HEK293 (cell line): ENCODE measurements around the gene HBEGF.
A peak's percentile ranks its signal among the peaks of the same experiment; 100 is the strongest.

Experiments
- CTCF ChIA-PET: fragments of 350-600 bp; formaldehyde crosslinking; extraction: SDS; loops from one replicate; lab custom pipeline; 2021; ENCODE audit warnings: antibody characterized with exemption; lab: Yijun Ruan, JAX
- POLR2A ChIA-PET: fragments of 300-600 bp; formaldehyde crosslinking; extraction: SDS; loops from one replicate; lab custom pipeline; 2020; ENCODE audit warnings: antibody characterized with exemption, inconsistent platforms; lab: Yijun Ruan, JAX
- H3K27ac ChIP-seq: fragments of 200-500 bp; sonication (Bioruptor generic); 2 replicates; pipeline ENCODE4 v1.5.1; 2014; ENCODE audit warnings: low read depth, low read length, control low read depth, inconsistent platforms; ENCODE audit errors: extremely low read depth
- H3K36me3 ChIP-seq, 2 experiments: fragments of 200-500 bp in 1 of 2; sonication (Bioruptor generic) in 1 of 2; 1 replicate in 1 of 2; 2 replicates in 1 of 2; pipeline ENCODE4 v1.5.1; 2014 to 2017; ENCODE audit warnings: inconsistent platforms in 2 of 2, low read length in 2 of 2; ENCODE audit not compliant: control insufficient read depth in 2 of 2, insufficient read depth in 1 of 2
- H3K4me1 ChIP-seq: fragments of 200-500 bp; sonication (Bioruptor generic); 2 replicates; pipeline ENCODE4 v1.5.1; 2014; ENCODE audit warnings: mild to moderate bottlenecking, low read length, inconsistent platforms; ENCODE audit not compliant: control insufficient read depth, insufficient read depth
- H3K4me3 ChIP-seq: 2 replicates; pipeline ENCODE4 v1.5.1; 2011; ENCODE audit warnings: low read depth, mild to moderate bottlenecking, control low read depth, low read length, moderate library complexity
- H3K9me3 ChIP-seq: fragments of 200-500 bp; sonication (Bioruptor generic); 2 replicates; pipeline ENCODE4 v1.5.1; 2014; ENCODE audit warnings: low read depth, low read length, inconsistent platforms; ENCODE audit not compliant: control insufficient read depth, insufficient read depth
- SP2 ChIP-seq: fragments of 450-650 bp; formaldehyde crosslinking; IDR thresholded peaks from 2 replicates; pipeline ENCODE4 v1.5.1; 2016; ENCODE audit warnings: missing biosample characterization, missing genetic modification characterization
- SP3 ChIP-seq: fragments of 450-650 bp; formaldehyde crosslinking; IDR thresholded peaks from 2 replicates; pipeline ENCODE4 v1.5.1; 2016; ENCODE audit warnings: missing biosample characterization, missing genetic modification characterization
- ZBTB49 ChIP-seq: fragments of 450-650 bp; formaldehyde crosslinking; IDR thresholded peaks from 2 replicates; pipeline ENCODE4 v1.5.1; 2016; ENCODE audit warnings: missing biosample characterization, missing genetic modification characterization, low read depth
- ZNF292 ChIP-seq: fragments of 450-650 bp; formaldehyde crosslinking; IDR thresholded peaks from 2 replicates; pipeline ENCODE4 v1.5.1; 2016; ENCODE audit warnings: low read depth, missing biosample characterization, missing genetic modification characterization, borderline replicate concordance
- ZNF311 ChIP-seq: fragments of 450-650 bp; formaldehyde crosslinking; IDR thresholded peaks from 2 replicates; pipeline ENCODE4 v1.5.1; 2017; ENCODE audit warnings: missing biosample characterization, missing genetic modification characterization, borderline replicate concordance
- ZNF335 ChIP-seq: fragments of 450-650 bp; formaldehyde crosslinking; conservative IDR thresholded peaks from 2 replicates; pipeline ENCODE4 v1.5.1; 2016; ENCODE audit warnings: missing biosample characterization, missing genetic modification characterization
- ZNF585B ChIP-seq: fragments of 450-650 bp; formaldehyde crosslinking; IDR thresholded peaks from 2 replicates; pipeline ENCODE4 v1.5.1; 2016; ENCODE audit warnings: missing biosample characterization, missing genetic modification characterization
- ZNF664 ChIP-seq: fragments of 450-650 bp; formaldehyde crosslinking; IDR thresholded peaks from 2 replicates; pipeline ENCODE4 v1.5.1; 2016; ENCODE audit warnings: missing biosample characterization, missing genetic modification characterization
- TF ChIP-seq, protein P1 (sequence below): sonication (generic); formaldehyde crosslinking; IDR thresholded peaks from 2 replicates; pipeline ENCODE4 v1.8.1; 2022; ENCODE audit warnings: mild to moderate bottlenecking, moderate library complexity, missing genetic modification reagents
- TF ChIP-seq, protein P2 (sequence below): fragments of 450-650 bp; formaldehyde crosslinking; IDR thresholded peaks from 2 replicates; pipeline ENCODE4 v1.5.1; 2016; ENCODE audit warnings: missing biosample characterization, missing genetic modification characterization

The HBEGF gene

GRCh38 chr5:140365282-140365681, 18.9 kb upstream of the HBEGF start (continued):
- TF ChIP-seq SP3 (tag by site-specific recombination) (peak; percentile 18; the same call in 1 of the 2 replicates), ZBTB49 (tag by site-specific recombination) (no peak), ZNF664 (tag by site-specific recombination) (0 out of 2 replicates have a peak, but pooled peaks have one; percentile 60)
- TF ChIP-seq, protein P1, sequence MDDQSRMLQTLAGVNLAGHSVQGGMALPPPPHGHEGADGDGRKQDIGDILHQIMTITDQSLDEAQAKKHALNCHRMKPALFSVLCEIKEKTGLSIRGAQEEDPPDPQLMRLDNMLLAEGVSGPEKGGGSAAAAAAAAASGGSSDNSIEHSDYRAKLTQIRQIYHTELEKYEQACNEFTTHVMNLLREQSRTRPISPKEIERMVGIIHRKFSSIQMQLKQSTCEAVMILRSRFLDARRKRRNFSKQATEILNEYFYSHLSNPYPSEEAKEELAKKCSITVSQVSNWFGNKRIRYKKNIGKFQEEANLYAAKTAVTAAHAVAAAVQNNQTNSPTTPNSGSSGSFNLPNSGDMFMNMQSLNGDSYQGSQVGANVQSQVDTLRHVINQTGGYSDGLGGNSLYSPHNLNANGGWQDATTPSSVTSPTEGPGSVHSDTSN (CRISPR knock-in tag): no peak

- ChIA-PET CTCF (interaction anchor here (0.6 to 3.6 kb wide), 9 partner anchors 8 to 569 kb away, joined by 3 to 32 read pairs (median 3); partner anchors contain the start of gene HBEGF), POLR2A (no interaction called here)
- no peak for TF ChIP-seq ZNF585B
- no peak for TF ChIP-seq SP2
- no peak for TF ChIP-seq ZNF292 (tag by site-specific recombination)
- no peaks in the 10 kb centered on the region for H3K36me3 ChIP-seq
- no peaks in the 10 kb centered on the region for H3K9me3 ChIP-seq
- H3K4me3 ChIP-seq: no peak overlapping the region
- H3K27ac ChIP-seq: no peak overlapping the region
- H3K4me1 ChIP-seq: no peaks in the 10 kb centered on the region
Measured at GRCh38 chr5:140364472-140364765, 18.0 kb upstream of the HBEGF start.

- H3K4me1 ChIP-seq: no peaks in the 10 kb centered on the region
- ChIA-PET CTCF (interaction anchor here (0.6 to 3.6 kb wide), 21 partner anchors 9 to 445 kb away, joined by 3 to 32 read pairs (median 4); partner anchors contain the start of gene HBEGF), POLR2A (interaction anchor here (1.0 to 1.5 kb wide), 3 partner anchors 17 to 336 kb away, joined by 3 to 5 read pairs (median 4); partner anchors contain the start of genes HBEGF, IK, NDUFA2 and ZMAT2)
- TF ChIP-seq, protein P2, sequence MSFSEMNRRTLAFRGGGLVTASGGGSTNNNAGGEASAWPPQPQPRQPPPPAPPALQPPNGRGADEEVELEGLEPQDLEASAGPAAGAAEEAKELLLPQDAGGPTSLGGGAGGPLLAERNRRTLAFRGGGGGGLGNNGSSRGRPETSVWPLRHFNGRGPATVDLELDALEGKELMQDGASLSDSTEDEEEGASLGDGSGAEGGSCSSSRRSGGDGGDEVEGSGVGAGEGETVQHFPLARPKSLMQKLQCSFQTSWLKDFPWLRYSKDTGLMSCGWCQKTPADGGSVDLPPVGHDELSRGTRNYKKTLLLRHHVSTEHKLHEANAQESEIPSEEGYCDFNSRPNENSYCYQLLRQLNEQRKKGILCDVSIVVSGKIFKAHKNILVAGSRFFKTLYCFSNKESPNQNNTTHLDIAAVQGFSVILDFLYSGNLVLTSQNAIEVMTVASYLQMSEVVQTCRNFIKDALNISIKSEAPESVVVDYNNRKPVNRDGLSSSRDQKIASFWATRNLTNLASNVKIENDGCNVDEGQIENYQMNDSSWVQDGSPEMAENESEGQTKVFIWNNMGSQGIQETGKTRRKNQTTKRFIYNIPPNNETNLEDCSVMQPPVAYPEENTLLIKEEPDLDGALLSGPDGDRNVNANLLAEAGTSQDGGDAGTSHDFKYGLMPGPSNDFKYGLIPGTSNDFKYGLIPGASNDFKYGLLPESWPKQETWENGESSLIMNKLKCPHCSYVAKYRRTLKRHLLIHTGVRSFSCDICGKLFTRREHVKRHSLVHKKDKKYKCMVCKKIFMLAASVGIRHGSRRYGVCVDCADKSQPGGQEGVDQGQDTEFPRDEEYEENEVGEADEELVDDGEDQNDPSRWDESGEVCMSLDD: 0 out of 2 replicates have a peak, but pooled peaks have one; percentile 11
- TF ChIP-seq ZNF311 (tag by site-specific recombination) (no peak), ZNF335 (tag by site-specific recombination) (peak; percentile 59)
- H3K9me3 ChIP-seq: no peaks in the 10 kb centered on the region
- H3K36me3 ChIP-seq: no peaks in the 10 kb centered on the region
- peak overlapping the region; percentile 33 for H3K4me3 ChIP-seq
- no peak overlapping the region; the same call in 1 of the 2 replicates for H3K27ac ChIP-seq
Measured at GRCh38 chr5:140363631-140364471, 17.4 kb upstream of the HBEGF start.
